Stimulated activated effector memory CD8-positive, alpha-beta T cell treated with anti-CD3 and anti-CD28 coated beads, Interleukin-12 subunit alpha, Interleukin-12 subunit beta, amount 100 ng/mL, for 72 hours (primary cell): ENCODE results near the gene ACAA1.
A peak's percentile ranks its signal among the peaks of the same experiment; 100 is the strongest.

Experiments used
- ATAC-seq: fragments of 150-1000 bp; cut with Tn5 transposase; 2 replicates; pipeline ENCODE4 v1.10.0; 2021
- DNase-seq, 2 donors: peaks; one replicate each; pipeline ENCODE4 v3.0.0; 2021 to 2022; ENCODE audit warnings: low spot score in 2 of 2
- H3K27ac Mint-ChIP-seq: one replicate; pipeline ENCODE4 v1.8.0; 2022; ENCODE audit warnings: mild to moderate bottlenecking, mixed read lengths
- H3K36me3 Mint-ChIP-seq: one replicate; pipeline ENCODE4 v1.8.0; 2022; ENCODE audit warnings: mild to moderate bottlenecking, mixed read lengths
- H3K4me1 Mint-ChIP-seq: one replicate; pipeline ENCODE4 v1.8.0; 2022; ENCODE audit warnings: mixed read lengths
- H3K4me3 Mint-ChIP-seq: one replicate; pipeline ENCODE4 v1.8.0; 2022; ENCODE audit warnings: mild to moderate bottlenecking, mixed read lengths
- H3K9me3 Mint-ChIP-seq: one replicate; pipeline ENCODE4 v1.8.0; 2022; ENCODE audit warnings: mixed read lengths

ACAA1 gene

DNA sequence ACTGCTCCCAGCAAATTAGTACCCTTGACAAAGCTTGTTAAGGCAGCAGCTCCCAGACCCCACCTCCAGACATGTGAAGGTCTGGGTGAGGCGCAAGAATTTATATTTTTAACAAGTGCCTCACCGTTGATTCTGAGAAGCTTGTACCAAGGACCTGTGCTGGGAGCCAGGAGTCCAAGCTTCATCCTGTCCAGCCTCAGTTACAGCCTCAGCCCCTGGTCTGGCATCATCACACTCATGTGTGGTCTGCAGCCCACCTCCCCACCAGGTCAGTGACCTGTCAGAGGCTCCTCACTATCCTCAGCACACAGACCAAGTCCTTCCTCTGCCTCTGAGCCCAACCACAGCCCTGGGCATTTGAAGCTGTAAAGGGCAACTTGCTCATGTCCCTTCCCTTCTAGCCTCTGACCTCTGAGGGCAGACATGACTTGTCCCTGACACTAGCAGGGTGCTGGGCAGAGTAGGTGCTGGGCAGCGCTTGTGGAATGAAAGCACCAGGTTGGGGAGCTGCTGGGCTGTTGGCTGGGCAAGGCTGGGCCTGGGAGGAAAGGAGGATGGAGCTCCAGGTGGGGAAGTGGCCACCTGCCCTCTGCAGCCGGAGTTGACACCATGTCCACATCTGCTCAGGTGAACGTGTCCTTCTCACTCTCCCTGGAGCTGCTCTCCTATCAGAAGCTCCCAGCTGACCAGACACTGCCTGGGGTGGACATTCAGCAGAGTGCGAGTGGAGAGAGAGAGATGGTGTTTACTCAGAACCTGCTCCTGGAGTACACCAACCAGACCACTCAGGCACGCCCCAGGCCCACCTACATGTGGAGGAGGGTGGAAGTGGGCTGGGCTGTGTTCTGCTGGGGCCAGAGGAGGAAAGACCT, 16.9 kb downstream of the ACAA1 start:
- ATAC-seq: no peak
- Mint-ChIP-seq H3K27ac (peak overlapping the region; percentile 93), H3K4me3 (no peak overlapping the region), H3K9me3 (no peaks in the 10 kb centered on the region), H3K36me3 (peaks cover 50% of the 10 kb centered on the region), H3K4me1 (peaks cover 18% of the 10 kb centered on the region)
- no peak for DNase-seq

GRCh38 chr3:38119248-38119544, 17.7 kb downstream of the ACAA1 start:
- DNase-seq: no peak
- Mint-ChIP-seq H3K27ac (peak overlapping the region; percentile 93), H3K4me3 (no peak overlapping the region), H3K9me3 (no peaks in the 10 kb centered on the region), H3K4me1 (peaks cover 18% of the 10 kb centered on the region), H3K36me3 (peaks cover 41% of the 10 kb centered on the region)
- no peak for ATAC-seq

GRCh38 chr3:38118421-38119247, 18.3 kb downstream of the ACAA1 start:
- peaks cover 36% of the 10 kb centered on the region for H3K36me3 Mint-ChIP-seq
- H3K9me3 Mint-ChIP-seq: no peaks in the 10 kb centered on the region
- H3K4me1 Mint-ChIP-seq: peaks cover 18% of the 10 kb centered on the region
- DNase-seq (no peak), ATAC-seq (no peak)
- no peak overlapping the region for H3K4me3 Mint-ChIP-seq
- peak overlapping the region; percentile 93 for H3K27ac Mint-ChIP-seq

DNA sequence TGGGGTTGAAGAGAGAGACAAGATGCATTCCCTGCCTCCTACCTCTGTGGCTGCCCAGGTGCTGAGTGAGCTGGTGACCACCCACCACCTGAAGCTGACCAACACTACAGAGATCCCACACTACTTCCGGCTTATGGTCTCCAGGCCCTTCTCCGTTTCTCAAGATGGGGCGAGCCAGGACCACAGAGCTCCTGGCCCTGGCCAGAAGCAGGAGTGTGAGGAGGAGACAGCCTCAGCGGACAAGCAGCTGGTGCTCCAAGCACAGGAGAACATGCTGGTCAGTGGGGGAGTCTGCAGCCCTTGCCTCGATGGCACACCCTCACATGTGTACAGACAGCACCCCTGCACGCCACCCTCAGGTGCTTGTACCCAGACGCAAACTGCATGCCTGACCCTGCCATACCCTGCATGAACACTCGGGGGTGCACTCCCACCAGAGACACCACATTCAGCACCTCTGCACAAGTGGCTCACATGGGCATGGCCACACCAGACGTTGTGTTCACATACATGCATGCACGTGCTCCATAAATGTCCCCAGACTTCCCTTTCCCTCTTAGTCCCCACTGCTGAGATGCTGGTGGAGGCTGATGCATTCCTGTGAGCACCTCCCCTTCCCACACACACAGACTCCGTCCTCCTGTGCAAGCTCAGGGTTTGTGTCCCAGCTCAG, 19.0 kb downstream of the ACAA1 start:
- peak; percentile 79 for ATAC-seq
- no peak overlapping the region for H3K4me3 Mint-ChIP-seq

DNA sequence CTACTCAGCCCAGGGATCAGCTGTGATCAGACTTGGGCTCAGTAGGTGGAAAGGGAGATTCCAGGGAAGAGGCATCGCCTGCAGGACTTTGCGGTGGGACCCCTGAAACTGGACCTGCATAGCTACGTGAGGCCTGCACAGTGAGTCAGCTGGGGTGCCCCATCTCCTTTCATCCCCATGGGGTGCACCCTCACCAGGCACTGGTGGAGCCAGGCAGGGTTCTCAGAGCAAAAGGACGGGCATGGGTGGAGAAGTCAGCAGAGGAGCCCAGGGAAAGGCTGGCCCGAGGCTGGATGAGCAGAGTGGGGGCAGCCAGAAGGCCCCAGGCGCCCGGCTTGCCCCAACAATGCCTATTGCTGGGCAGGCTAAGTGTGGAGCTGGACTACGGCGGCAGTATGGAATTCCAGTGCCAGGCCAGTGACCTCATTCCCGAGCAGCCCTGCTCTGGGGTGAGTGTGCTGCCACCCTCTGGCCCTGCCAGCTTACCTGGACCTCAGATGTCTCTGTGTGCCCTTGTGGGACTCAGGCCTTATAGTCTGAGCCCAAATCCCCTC, 19.7 kb downstream of the ACAA1 start:
- no peak for ATAC-seq
- Mint-ChIP-seq H3K36me3 (peaks cover 22% of the 10 kb centered on the region), H3K4me1 (peaks cover 18% of the 10 kb centered on the region), H3K9me3 (no peaks in the 10 kb centered on the region), H3K27ac (no peak overlapping the region), H3K4me3 (no peak overlapping the region)
- DNase-seq: no peak

More for the DNA sequence above, 19.0 kb downstream of the ACAA1 start:
- H3K27ac Mint-ChIP-seq: peak overlapping the region; percentile 93
- DNase-seq: peak; percentile 65 to 87
- peaks cover 18% of the 10 kb centered on the region for H3K4me1 Mint-ChIP-seq
- H3K9me3 Mint-ChIP-seq: no peaks in the 10 kb centered on the region
- peaks cover 28% of the 10 kb centered on the region for H3K36me3 Mint-ChIP-seq

DNA sequence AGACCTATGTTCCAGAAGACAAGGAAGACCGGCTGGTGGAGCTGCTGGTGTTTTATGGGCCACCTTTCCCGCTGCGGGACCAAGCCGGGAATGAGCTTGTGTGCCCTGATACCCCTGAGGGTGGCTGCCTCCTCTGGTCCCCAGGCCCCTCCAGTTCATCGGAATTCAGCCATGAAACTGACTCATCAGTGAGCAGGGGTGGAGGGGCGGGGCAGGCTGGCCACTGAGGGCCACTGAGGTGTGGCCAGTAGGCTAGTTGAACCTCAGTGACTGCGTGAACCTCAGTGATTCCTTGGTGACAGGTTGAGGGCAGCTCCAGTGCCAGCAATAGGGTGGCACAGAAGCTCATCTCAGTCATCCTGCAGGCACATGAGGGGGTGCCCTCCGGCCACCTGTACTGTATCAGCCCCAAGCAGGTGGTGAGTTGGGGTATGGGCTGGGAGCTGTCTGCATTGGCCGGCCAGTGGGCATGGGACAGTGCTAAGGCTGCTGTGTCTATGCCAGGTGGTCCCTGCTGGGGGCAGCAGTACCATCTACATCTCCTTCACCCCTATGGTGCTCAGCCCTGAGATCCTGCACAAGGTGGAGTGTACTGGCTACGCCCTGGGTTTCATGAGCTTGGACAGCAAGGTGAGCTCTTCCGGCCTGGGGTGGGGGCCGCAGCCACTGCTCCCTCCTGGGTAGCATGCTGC, 20.3 kb downstream of the ACAA1 start:
- DNase-seq (no peak), ATAC-seq (no peak)
- H3K27ac Mint-ChIP-seq: no peak overlapping the region
- no peak overlapping the region for H3K4me3 Mint-ChIP-seq
- peaks cover 18% of the 10 kb centered on the region for H3K36me3 Mint-ChIP-seq
- no peaks in the 10 kb centered on the region for H3K9me3 Mint-ChIP-seq
- peaks cover 18% of the 10 kb centered on the region for H3K4me1 Mint-ChIP-seq

DNA sequence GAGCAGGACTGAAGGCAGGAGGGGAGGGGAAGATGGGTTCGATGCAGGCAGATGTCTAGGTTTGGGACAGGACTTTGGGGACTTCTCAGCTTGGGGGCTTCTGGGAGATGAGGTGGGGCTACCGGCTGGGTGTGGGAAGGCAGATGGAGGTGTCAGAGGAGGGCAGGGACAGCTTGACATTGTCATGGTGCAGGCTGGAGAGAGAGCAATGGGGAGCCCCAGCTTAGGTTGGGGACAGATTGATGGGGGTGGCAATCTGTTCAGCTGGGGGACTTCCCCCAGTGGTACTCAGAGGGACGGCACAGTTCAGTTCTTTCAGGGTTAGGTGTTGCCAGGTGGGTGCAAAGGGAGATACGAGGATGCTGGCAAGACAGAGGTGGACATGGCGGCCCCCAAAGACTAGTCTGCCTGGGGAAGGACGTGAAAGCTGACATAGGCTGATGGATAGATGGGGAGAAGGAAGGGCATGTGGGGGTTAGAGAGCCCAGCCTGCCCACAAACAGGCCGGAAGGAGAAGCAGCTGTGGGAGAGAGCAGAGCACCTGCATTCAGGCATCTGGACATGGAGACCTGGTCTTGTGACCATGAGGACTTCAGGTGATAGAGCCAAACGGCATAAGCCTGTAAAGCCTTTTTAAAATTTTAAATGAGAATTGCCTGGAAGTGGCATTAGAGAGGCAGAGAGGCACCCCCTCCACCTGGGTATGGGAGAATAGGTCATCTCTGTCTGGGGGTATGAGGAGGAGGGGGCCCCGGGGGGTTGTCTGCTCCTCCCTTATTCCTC, 21.1 kb downstream of the ACAA1 start:
- H3K4me1 Mint-ChIP-seq: peaks cover 18% of the 10 kb centered on the region
- DNase-seq: no peak
- H3K36me3 Mint-ChIP-seq: peaks cover 13% of the 10 kb centered on the region
- no peak for ATAC-seq
- peak overlapping the region; percentile 55 for H3K27ac Mint-ChIP-seq
- H3K4me3 Mint-ChIP-seq: no peak overlapping the region
- H3K9me3 Mint-ChIP-seq: no peaks in the 10 kb centered on the region

DNA sequence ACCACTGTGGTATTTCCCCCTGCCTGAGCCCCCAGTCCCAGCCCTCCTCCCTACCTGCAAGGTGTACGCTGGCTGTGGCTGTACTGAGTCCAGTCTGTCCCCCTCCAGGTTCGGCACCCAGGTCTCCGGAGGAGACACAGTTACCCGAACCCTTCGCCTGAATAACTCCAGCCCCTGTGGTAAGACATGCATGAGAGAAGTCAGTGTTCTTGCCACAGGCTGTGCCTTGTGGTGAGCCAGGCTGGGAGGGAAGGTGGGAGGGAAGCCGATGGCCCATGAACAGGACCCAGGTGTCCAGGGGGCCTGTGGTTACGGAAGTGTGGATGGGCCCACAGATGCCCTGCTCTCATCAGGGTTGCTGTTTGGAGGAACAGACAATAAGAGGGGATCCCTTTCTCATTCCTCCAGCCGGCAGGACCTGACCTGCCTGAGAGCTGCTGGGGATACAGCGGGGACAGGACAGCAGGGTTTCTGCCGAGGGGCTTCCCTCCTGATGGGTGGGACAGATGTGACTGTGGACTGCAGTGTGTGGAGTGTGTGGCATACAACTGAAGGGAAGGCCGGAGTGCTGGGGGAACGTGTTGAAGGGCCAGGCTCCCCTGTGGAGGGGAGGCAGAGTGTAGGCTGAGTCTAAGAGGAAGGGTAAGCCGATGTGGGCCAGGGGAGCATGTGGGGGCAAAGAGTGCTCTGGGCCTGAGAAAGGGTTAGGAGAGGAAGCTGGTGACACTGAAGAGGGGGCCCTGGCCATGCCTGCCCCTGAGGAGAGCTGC, 21.9 kb downstream of the ACAA1 start:
- Mint-ChIP-seq H3K36me3 (peaks cover 7% of the 10 kb centered on the region), H3K4me1 (peaks cover 18% of the 10 kb centered on the region), H3K4me3 (no peak overlapping the region), H3K27ac (peak overlapping the region; percentile 55), H3K9me3 (no peaks in the 10 kb centered on the region)
- DNase-seq (no peak), ATAC-seq (no peak)

- Mint-ChIP-seq H3K27ac (no peak overlapping the region), H3K4me3 (no peak overlapping the region), H3K4me1 (peaks cover 18% of the 10 kb centered on the region), H3K9me3 (no peaks in the 10 kb centered on the region), H3K36me3 (peaks cover 7% of the 10 kb centered on the region)
- DNase-seq (no peak), ATAC-seq (no peak)
These were observed 22.7 kb downstream of the ACAA1 start for GRCh38 chr3:38114052-38114874.

DNA sequence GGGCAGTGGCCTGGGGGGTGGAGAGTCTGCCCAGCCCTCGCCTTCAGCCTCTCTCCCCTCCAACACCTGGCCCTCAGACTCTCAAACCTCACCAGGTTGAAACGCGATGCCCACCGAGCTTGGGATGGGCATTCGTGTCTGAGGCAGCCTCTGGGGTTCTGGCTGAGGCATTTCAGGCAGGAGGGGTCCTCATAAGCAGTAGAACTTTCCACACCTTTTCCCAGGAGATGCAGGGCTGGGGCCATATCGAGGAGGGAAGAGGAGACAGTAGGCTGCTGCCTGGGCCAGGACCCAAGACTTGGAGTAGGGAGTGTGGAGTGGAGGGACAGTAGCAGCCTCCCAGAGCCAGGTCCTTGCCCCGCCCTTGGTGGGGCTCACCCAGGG, 24.6 kb downstream of the ACAA1 start:
- Mint-ChIP-seq H3K27ac (no peak overlapping the region), H3K4me1 (peaks cover 6% of the 10 kb centered on the region), H3K36me3 (no peaks in the 10 kb centered on the region), H3K4me3 (no peak overlapping the region), H3K9me3 (no peaks in the 10 kb centered on the region)
- DNase-seq: no peak
- no peak for ATAC-seq

GRCh38 chr3:38111696-38112377, 25.1 kb downstream of the ACAA1 start:
- H3K4me3 Mint-ChIP-seq: no peak overlapping the region
- no peak for DNase-seq
- H3K36me3 Mint-ChIP-seq: no peaks in the 10 kb centered on the region
- H3K27ac Mint-ChIP-seq: no peak overlapping the region
- no peaks in the 10 kb centered on the region for H3K9me3 Mint-ChIP-seq
- peaks cover 6% of the 10 kb centered on the region for H3K4me1 Mint-ChIP-seq
- ATAC-seq: no peak

DNA sequence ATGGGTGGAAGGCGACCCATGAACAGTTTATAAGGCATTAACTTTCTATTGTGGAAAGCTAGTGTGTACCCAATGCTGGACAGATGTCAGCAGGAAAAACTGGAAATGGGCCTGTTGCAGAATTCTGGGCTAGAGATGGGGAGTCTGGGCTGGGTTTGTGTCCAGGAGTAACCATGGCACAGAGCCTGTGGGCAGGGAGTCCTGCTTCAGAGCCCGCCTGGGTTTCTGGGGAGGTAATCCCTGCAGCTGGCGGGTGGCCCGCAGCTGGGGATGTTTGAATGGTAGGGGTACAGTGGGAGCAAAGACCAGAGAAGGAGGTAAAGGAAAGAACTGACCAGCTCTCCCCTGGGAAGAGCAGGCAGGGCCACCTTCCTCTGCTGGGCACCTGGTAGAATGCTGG, 25.7 kb downstream of the ACAA1 start:
- ATAC-seq (no peak), DNase-seq (no peak)
- Mint-ChIP-seq H3K9me3 (no peaks in the 10 kb centered on the region), H3K36me3 (no peaks in the 10 kb centered on the region), H3K27ac (no peak overlapping the region), H3K4me1 (peaks cover 6% of the 10 kb centered on the region), H3K4me3 (no peak overlapping the region)
